ENCODE measurements around the gene RAD1. TPM values are rescaled to one million over a fixed set of nuclear protein-coding genes. Genes with fewer than 3 reads are reported as not detected.

RAD1 gene
- total RNA-seq, 4 donors from 2014 or later: 7.8 to 21.2 (median 18.1) TPM

DNA sequence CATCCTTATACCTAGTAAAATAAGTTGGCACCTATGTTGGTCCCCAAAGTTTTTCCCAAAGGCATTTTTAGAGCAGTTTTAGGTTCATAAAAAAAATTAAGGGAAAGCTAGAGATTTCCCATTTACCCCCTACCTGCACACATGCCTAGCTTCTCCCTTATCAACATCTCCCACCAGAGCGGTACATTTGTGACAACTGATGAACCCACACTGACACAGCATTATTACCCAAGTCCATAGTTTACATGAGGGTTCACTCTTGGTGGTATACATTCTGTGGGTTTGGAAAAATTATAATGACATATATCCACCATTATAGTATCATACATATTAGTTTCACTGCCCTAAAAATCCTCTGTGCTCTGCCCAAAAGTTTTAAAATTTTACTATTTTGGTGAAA is 12.0 kb downstream of the RAD1 start:
- Histone ChIP-seq H3K36me3 (peaks cover 0 to 14% of the 10 kb centered on the region in 2 donors), H3K4me3 (no peak overlapping the region), H3K27ac (no peak overlapping the region), H3K27me3 (no peaks in the 10 kb centered on the region), H3K9me3 (no peaks in the 10 kb centered on the region), H3K4me1 (no peaks in the 10 kb centered on the region)
- in situ Hi-C loops (cut with MboI; ENCODE audit: low sequenced_read_pairs in 4 of 4) (loop anchor here in 2 of 4 donors (10.0 to 25.0 kb wide), 2 partner anchors 378 to 891 kb away; partner anchors contain the start of gene AMACR (in 2 of the 2)), intact Hi-C loops (cut with DNase I; ENCODE audit: low total_unique reads) (no loop called here)
- ATAC-seq (no peak), DNase-seq (no peak)
- TF ChIP-seq POLR2A (IDR thresholded peaks at IDR 0.05): no peak
- TF ChIP-seq, protein P1, sequence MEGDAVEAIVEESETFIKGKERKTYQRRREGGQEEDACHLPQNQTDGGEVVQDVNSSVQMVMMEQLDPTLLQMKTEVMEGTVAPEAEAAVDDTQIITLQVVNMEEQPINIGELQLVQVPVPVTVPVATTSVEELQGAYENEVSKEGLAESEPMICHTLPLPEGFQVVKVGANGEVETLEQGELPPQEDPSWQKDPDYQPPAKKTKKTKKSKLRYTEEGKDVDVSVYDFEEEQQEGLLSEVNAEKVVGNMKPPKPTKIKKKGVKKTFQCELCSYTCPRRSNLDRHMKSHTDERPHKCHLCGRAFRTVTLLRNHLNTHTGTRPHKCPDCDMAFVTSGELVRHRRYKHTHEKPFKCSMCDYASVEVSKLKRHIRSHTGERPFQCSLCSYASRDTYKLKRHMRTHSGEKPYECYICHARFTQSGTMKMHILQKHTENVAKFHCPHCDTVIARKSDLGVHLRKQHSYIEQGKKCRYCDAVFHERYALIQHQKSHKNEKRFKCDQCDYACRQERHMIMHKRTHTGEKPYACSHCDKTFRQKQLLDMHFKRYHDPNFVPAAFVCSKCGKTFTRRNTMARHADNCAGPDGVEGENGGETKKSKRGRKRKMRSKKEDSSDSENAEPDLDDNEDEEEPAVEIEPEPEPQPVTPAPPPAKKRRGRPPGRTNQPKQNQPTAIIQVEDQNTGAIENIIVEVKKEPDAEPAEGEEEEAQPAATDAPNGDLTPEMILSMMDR (IDR thresholded peaks at IDR 0.05 in 4 of 5, conservative IDR thresholded peaks at IDR 0.05 in 1 of 5): no peak

DNA sequence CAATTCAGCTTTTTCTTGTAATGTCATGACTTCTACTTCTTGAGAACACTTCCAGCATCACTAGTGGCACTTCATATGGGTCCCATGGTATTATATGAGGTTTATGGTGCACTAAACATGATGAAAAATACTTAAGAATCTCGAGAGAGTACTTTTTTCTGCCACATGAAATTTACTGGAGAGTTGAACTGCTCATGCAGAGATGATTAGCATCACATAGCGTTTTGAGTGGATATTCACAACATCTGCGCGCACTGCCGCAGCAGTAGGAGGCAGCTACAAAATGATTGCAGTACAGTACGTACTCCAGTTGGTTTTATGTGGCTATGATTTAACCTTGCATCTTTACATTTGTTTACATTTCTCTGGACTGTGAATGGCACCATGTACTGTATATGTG is 14.7 kb downstream of the RAD1 start:
- intact Hi-C loops (cut with DNase I; ENCODE audit: low total_unique reads): no loop called here
- Histone ChIP-seq H3K9me3 (no peaks in the 10 kb centered on the region), H3K4me1 (no peaks in the 10 kb centered on the region), H3K27ac (no peak overlapping the region), H3K4me3 (no peak overlapping the region), H3K36me3 (peaks cover 0 to 5% of the 10 kb centered on the region in 2 donors), H3K27me3 (no peaks in the 10 kb centered on the region)
- in situ Hi-C loops (cut with MboI; ENCODE audit: low sequenced_read_pairs in 4 of 4): loop anchor here in 2 of 4 donors (10.0 to 25.0 kb wide), 2 partner anchors 376 to 888 kb away; partner anchors contain the start of gene AMACR (in 2 of the 2)
- no peak for ATAC-seq
- no peak for DNase-seq
- TF ChIP-seq, protein P1 (IDR thresholded peaks at IDR 0.05 in 4 of 5, conservative IDR thresholded peaks at IDR 0.05 in 1 of 5): no peak
- TF ChIP-seq POLR2A (IDR thresholded peaks at IDR 0.05): no peak

DNA sequence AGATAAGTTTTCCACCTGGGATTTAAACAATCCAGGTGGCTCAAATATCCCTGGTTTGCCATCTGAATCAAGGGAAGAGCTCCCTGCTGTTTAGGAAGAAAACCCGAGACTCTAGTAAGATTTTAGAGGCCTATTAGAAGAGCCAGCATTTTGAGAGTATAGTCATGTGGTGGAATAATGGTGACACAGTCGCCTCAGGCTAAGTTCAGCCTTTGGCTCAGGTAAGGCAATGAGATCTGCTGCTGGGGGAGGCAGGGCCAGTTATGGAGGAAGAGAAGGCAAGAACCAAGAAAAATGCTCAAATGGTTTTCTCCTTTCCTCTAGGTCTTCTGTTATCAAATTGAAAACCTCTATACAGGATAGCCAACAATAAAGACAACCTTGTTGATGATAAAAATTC is 16.2 kb downstream of the RAD1 start:
- no peak for TF ChIP-seq POLR2A (IDR thresholded peaks at IDR 0.05)
- TF ChIP-seq, protein P1 (IDR thresholded peaks at IDR 0.05 in 4 of 5, conservative IDR thresholded peaks at IDR 0.05 in 1 of 5): no peak
- intact Hi-C loops (cut with DNase I; ENCODE audit: low total_unique reads): loop anchor here (2.0 kb wide), 2 partner anchors 376 to 424 kb away; no protein-coding TSS in a partner anchor
- in situ Hi-C loops (cut with MboI; ENCODE audit: low sequenced_read_pairs in 4 of 4): loop anchor here (10.0 to 25.0 kb wide), 3 partner anchors 374 to 414 kb away; no protein-coding TSS in a partner anchor
- ATAC-seq (no peak), DNase-seq (no peak)
- Histone ChIP-seq H3K9me3 (no peaks in the 10 kb centered on the region), H3K36me3 (peaks cover 0 to 5% of the 10 kb centered on the region in 2 donors), H3K27ac (no peak overlapping the region), H3K4me1 (no peaks in the 10 kb centered on the region), H3K27me3 (no peaks in the 10 kb centered on the region), H3K4me3 (no peak overlapping the region)

DNA sequence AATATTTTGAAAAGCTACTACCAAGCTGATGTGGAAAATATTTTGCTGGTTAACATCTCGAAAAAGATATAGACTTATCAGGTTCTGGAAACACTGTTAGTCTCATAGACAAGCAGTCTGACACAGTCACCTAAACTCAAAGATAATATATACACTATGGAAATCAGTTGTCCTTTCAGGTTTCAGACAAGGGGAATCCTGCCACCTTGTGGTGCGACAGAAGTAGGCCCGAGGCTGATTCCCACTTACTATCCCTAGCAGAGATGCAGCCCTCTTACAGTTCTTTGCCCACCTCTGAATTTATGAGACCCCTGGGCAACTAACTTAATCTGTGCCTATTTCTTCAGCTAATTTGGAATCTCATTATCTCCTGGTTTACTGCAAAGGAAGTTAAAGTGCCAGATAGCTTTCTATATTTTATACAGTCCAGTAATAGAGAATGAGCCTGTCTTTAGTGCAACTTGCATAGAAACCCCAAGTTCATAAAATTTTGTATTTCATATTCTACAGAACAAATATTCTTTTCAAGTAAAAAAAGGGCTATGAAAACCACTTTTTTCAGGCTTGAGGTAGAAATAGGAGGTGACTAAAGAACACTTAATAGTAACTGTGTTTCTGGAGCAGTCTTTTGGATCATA is 16.9 kb downstream of the RAD1 start:
- in situ Hi-C loops (cut with MboI; ENCODE audit: low sequenced_read_pairs in 4 of 4): loop anchor here (10.0 to 25.0 kb wide), 3 partner anchors 374 to 414 kb away; no protein-coding TSS in a partner anchor
- DNase-seq: peak; percentile 11 to 19

More for the DNA sequence above, 16.9 kb downstream of the RAD1 start:
- no peaks in the 10 kb centered on the region for H3K27me3 ChIP-seq
- no peaks in the 10 kb centered on the region for H3K4me1 ChIP-seq
- TF ChIP-seq, protein P1 (IDR thresholded peaks at IDR 0.05 in 4 of 5, conservative IDR thresholded peaks at IDR 0.05 in 1 of 5): peak; percentile 48 to 77 (median 58)
- TF ChIP-seq POLR2A (IDR thresholded peaks at IDR 0.05): no peak
- no peak overlapping the region for H3K27ac ChIP-seq
- H3K36me3 ChIP-seq: peaks cover 0 to 5% of the 10 kb centered on the region in 2 donors
- peak in 1 of 2 donors; percentile 44 for ATAC-seq
- intact Hi-C loops (cut with DNase I; ENCODE audit: low total_unique reads): loop anchor here (1.0 to 2.0 kb wide), 3 partner anchors 376 to 424 kb away; no protein-coding TSS in a partner anchor
- H3K4me3 ChIP-seq: no peak overlapping the region
- H3K9me3 ChIP-seq: no peaks in the 10 kb centered on the region

All from gastrocnemius medialis (tissue), 4 donors.